Glutamatergic neuron (in vitro differentiated cells): ENCODE results near the gene INTS1. TPM values are rescaled to one million over a fixed set of nuclear protein-coding genes. Genes with fewer than 3 reads are reported as not detected.

Experiments
- DNase-seq: peaks from one replicate; pipeline ENCODE4 v3.0.0; 2022
- H3K27ac Mint-ChIP-seq: one replicate; pipeline ENCODE4 v1.8.0; 2020; ENCODE audit warnings: mild to moderate bottlenecking, mixed read lengths, inconsistent platforms; ENCODE audit not compliant: unreplicated experiment
- H3K27me3 Mint-ChIP-seq: one replicate; pipeline ENCODE4 v1.8.0; 2020; ENCODE audit warnings: mild to moderate bottlenecking, moderate library complexity, mixed read lengths, inconsistent platforms; ENCODE audit not compliant: unreplicated experiment
- H3K36me3 Mint-ChIP-seq: one replicate; pipeline ENCODE4 v1.8.0; 2020; ENCODE audit warnings: mild to moderate bottlenecking, mixed read lengths, inconsistent platforms; ENCODE audit not compliant: unreplicated experiment
- H3K4me1 Mint-ChIP-seq: one replicate; pipeline ENCODE4 v1.8.0; 2020; ENCODE audit warnings: mild to moderate bottlenecking, low read depth, mixed read lengths, inconsistent platforms; ENCODE audit not compliant: unreplicated experiment
- H3K4me3 Mint-ChIP-seq: one replicate; pipeline ENCODE4 v1.8.0; 2020; ENCODE audit warnings: mild to moderate bottlenecking, mixed read lengths, inconsistent platforms; ENCODE audit not compliant: unreplicated experiment
- H3K9me3 Mint-ChIP-seq: one replicate; pipeline ENCODE4 v1.8.0; 2020; ENCODE audit warnings: mild to moderate bottlenecking, moderate library complexity, mixed read lengths, inconsistent platforms; ENCODE audit not compliant: unreplicated experiment
- CTCF ChIP-seq: fragments of 200-600 bp; sonication (generic); IDR thresholded peaks from one replicate; pipeline ENCODE4 v1.5.0; 2021; ENCODE audit not compliant: partially characterized antibody, unreplicated experiment
- total RNA-seq: library from RNA; stranded (reverse); fragmentation: NEBNext Ultra II Directional; extraction: Animal tissue kit (Norgen Biotek cat#: 25700); gene quantifications from one replicate; pipeline ENCODE4 v1.2.1, GENCODE V29; 2021; ENCODE audit not compliant: unreplicated experiment

The INTS1 gene
- total RNA-seq, 1 donor from 2014 or later = 108 TPM

GRCh38 chr7:1547777-1548437 lies 43.7 kb upstream of the INTS1 start:
- no peak for DNase-seq
- H3K4me3 Mint-ChIP-seq = no peak overlapping the region
- H3K27me3 Mint-ChIP-seq = no peaks in the 10 kb centered on the region
- H3K9me3 Mint-ChIP-seq = peaks cover 2% of the 10 kb centered on the region
- H3K4me1 Mint-ChIP-seq = peaks cover 1% of the 10 kb centered on the region
- no peaks in the 10 kb centered on the region for H3K36me3 Mint-ChIP-seq
- H3K27ac Mint-ChIP-seq = no peak overlapping the region
- no peak for TF ChIP-seq CTCF

GRCh38 chr7:1546909-1547776 lies 43.0 kb upstream of the INTS1 start:
- Mint-ChIP-seq H3K27ac (no peak overlapping the region), H3K4me1 (peaks cover 6% of the 10 kb centered on the region), H3K9me3 (peaks cover 2% of the 10 kb centered on the region), H3K4me3 (no peak overlapping the region), H3K36me3 (no peaks in the 10 kb centered on the region), H3K27me3 (no peaks in the 10 kb centered on the region)
- no peak for TF ChIP-seq CTCF
- no peak for DNase-seq

- H3K9me3 Mint-ChIP-seq = peaks cover 4% of the 10 kb centered on the region
- no peaks in the 10 kb centered on the region for H3K27me3 Mint-ChIP-seq
- no peak overlapping the region for H3K4me3 Mint-ChIP-seq
- no peak for TF ChIP-seq CTCF
- peaks cover 6% of the 10 kb centered on the region for H3K4me1 Mint-ChIP-seq
- no peaks in the 10 kb centered on the region for H3K36me3 Mint-ChIP-seq
- DNase-seq = no peak
- H3K27ac Mint-ChIP-seq = no peak overlapping the region
These were observed 42.2 kb upstream of the INTS1 start for GRCh38 chr7:1546274-1546908.

GRCh38 chr7:1545417-1546246 lies 41.4 kb upstream of the INTS1 start:
- DNase-seq = no peak
- no peak overlapping the region for H3K4me3 Mint-ChIP-seq
- H3K4me1 Mint-ChIP-seq = peaks cover 6% of the 10 kb centered on the region
- no peaks in the 10 kb centered on the region for H3K36me3 Mint-ChIP-seq
- TF ChIP-seq CTCF = no peak
- H3K9me3 Mint-ChIP-seq = peaks cover 4% of the 10 kb centered on the region
- H3K27ac Mint-ChIP-seq = no peak overlapping the region
- H3K27me3 Mint-ChIP-seq = no peaks in the 10 kb centered on the region
